K562 (cell line): ENCODE results near the gene MOB1A. TPM values are rescaled to one million over a fixed set of nuclear protein-coding genes. Genes with fewer than 3 reads are reported as not detected.
A peak's percentile ranks its signal among the peaks of the same experiment; 100 is the strongest.

Experiments used
- ATAC-seq: fragments of 200-7000 bp; cut with Tn5 transposase; 3 replicates; pipeline ENCODE4 v1.9.1; 2020; ENCODE audit warnings: moderate library complexity
- BruUV-seq: library from RNA; stranded (reverse); fragments of 400-500 nt; replicated peaks from 2 replicates; lab custom pipeline; 2021; lab: Mats Ljungman, UMichigan
- CTCF ChIA-PET: fragments of 300-600 bp; formaldehyde crosslinking; extraction: SDS; loops from one replicate; lab custom pipeline; 2021; ENCODE audit warnings: low intra/inter-chr PET ratio; lab: Yijun Ruan, JAX
- POLR2A ChIA-PET: fragments of 300-600, 350-650 bp; sonication (Branson Sonifier 250); formaldehyde crosslinking; extraction: SDS; loops from one replicate; lab custom pipeline; 2021; ENCODE audit warnings: antibody characterized with exemption, inconsistent platforms; lab: Yijun Ruan, JAX
- DNase-seq, 4 experiments: peaks; one replicate each; pipeline versions ENCODE4 v3.0.0 to v3.0.0-alpha.2; 2011 to 2018; ENCODE audit warnings: low spot score in 3 of 4, mixed read lengths in 3 of 4; ENCODE audit errors: extremely low read depth in 1 of 4
- FAIRE-seq: peaks from 2 replicates; lab custom pipeline; 2011; peaks lifted over from hg19 to GRCh38; lab: Jason Lieb, UNC
- H2AFZ ChIP-seq: 2 replicates; pipeline ENCODE4 v1.6.0; 2011; ENCODE audit warnings: low read depth, low read length, control low read depth, inconsistent platforms
- H3K27ac ChIP-seq: fragments of 200-600 bp; 3 replicates; pipeline ENCODE4 v1.8.0; 2011; ENCODE audit warnings: low read depth, mild to moderate bottlenecking, control low read depth, inconsistent platforms, low read length, moderate library complexity, mixed read lengths; ENCODE audit errors: extremely low read depth
- H3K27me3 ChIP-seq, 2 experiments: fragments of 300-600 bp in 1 of 2; 2 replicates in 1 of 2; 3 replicates in 1 of 2; pipeline versions ENCODE4 v1.6.0 to v1.8.0; 2011; ENCODE audit warnings: inconsistent platforms in 2 of 2, low read length in 2 of 2, mild to moderate bottlenecking in 1 of 2, mixed read lengths in 1 of 2, moderate library complexity in 1 of 2; ENCODE audit not compliant: control insufficient read depth in 2 of 2, insufficient read depth in 2 of 2
- H3K36me3 ChIP-seq: fragments of 300-600 bp; 3 replicates; pipeline ENCODE4 v1.8.0; 2011; ENCODE audit warnings: mild to moderate bottlenecking, low read length, inconsistent platforms; ENCODE audit not compliant: control insufficient read depth, insufficient read depth
- H3K4me1 ChIP-seq, 2 experiments: fragments of 200-600 bp in 1 of 2; replicated peaks in 1 of 2; 2 replicates in 1 of 2; 3 replicates in 1 of 2; pipeline versions ENCODE4 v1.5.1 to v1.8.0; 2011; ENCODE audit warnings: inconsistent platforms in 2 of 2, low read length in 2 of 2, mild to moderate bottlenecking in 1 of 2, mixed read lengths in 1 of 2, moderate library complexity in 1 of 2; ENCODE audit not compliant: control insufficient read depth in 2 of 2, insufficient read depth in 2 of 2
- H3K4me2 ChIP-seq: 2 replicates; pipeline ENCODE4 v1.6.1; 2011; ENCODE audit warnings: low read length, control low read depth, inconsistent platforms, mixed read lengths; ENCODE audit not compliant: insufficient read depth
- H3K4me3 ChIP-seq: fragments of 200-600 bp; sonication (generic), shearing (Covaris generic); 2 replicates; pipeline ENCODE4 v1.5.1; 2016; ENCODE audit warnings: control low read depth, inconsistent platforms
- H3K79me2 ChIP-seq: fragments of 200-600 bp; 3 replicates; pipeline ENCODE4 v1.8.0; 2011; ENCODE audit warnings: low read length, inconsistent platforms; ENCODE audit not compliant: control insufficient read depth, insufficient read depth
- H3K9ac ChIP-seq, 2 experiments: 2 replicates each; pipeline versions ENCODE4 v1.6.0 to v1.6.1; 2011; ENCODE audit warnings: low read depth in 2 of 2, low read length in 2 of 2, control low read depth in 1 of 2, inconsistent platforms in 1 of 2, mild to moderate bottlenecking in 1 of 2, mixed read lengths in 1 of 2; ENCODE audit not compliant: insufficient read depth in 1 of 2
- H3K9me1 ChIP-seq: one replicate; pipeline ENCODE4 v1.6.0; 2011; ENCODE audit warnings: inconsistent platforms, mild to moderate bottlenecking, low read length, moderate library complexity; ENCODE audit not compliant: control insufficient read depth, insufficient read depth
- H3K9me3 ChIP-seq: replicated peaks from 2 replicates; pipeline ENCODE4 v1.5.1; 2011; ENCODE audit warnings: low read depth, low read length, inconsistent platforms; ENCODE audit not compliant: control insufficient read depth, insufficient read depth
- H4K20me1 ChIP-seq: replicated peaks from 2 replicates; pipeline ENCODE4 v1.6.1; 2011; ENCODE audit warnings: low read length, inconsistent platforms, mixed read lengths; ENCODE audit not compliant: control insufficient read depth, insufficient read depth
- BCOR ChIP-seq: fragments of 450-650 bp; IDR thresholded peaks from 2 replicates; pipeline ENCODE4 v1.6.1; 2016
- CBFA2T2 ChIP-seq: fragments of 450-650 bp; conservative IDR thresholded peaks from 2 replicates; pipeline ENCODE4 v1.6.1; 2017; ENCODE audit warnings: mild to moderate bottlenecking
- CEBPG ChIP-seq, 3 experiments: fragments of 200-800 bp in 1 of 3; sonication (Bioruptor generic) in 1 of 3; sonication (generic) in 1 of 3; formaldehyde crosslinking in 1 of 3; IDR thresholded peaks in 2 of 3; conservative IDR thresholded peaks in 1 of 3; 2 replicates each; pipeline versions ENCODE4 v1.6.1 to v1.8.0; 2016 to 2022; ENCODE audit warnings: missing compliant biosample characterization in 2 of 3, missing genetic modification characterization in 2 of 3, mild to moderate bottlenecking in 1 of 3, missing genetic modification reagents in 1 of 3
- HDAC1 ChIP-seq, 2 experiments: fragments of 450-650 bp; IDR thresholded peaks; 2 replicates each; pipeline ENCODE4 v1.6.1; 2016 to 2017; ENCODE audit warnings: inconsistent platforms in 1 of 2, mild to moderate bottlenecking in 1 of 2, moderate library complexity in 1 of 2
- KDM5B ChIP-seq: fragments of 200-600 bp; sonication (generic); IDR thresholded peaks from 2 replicates; pipeline ENCODE4 v1.6.1; 2012; ENCODE audit warnings: low read depth, mild to moderate bottlenecking, moderate library complexity, low read length, control low read depth, inconsistent platforms; ENCODE audit not compliant: insufficient replicate concordance
- LARP7 ChIP-seq: fragments of 450-650 bp; IDR thresholded peaks from 2 replicates; pipeline ENCODE4 v1.6.1; 2016
- MECOM ChIP-seq: fragments of 250-450 bp; sonication (Bioruptor Pico); IDR thresholded peaks from 2 replicates; pipeline ENCODE4 v1.8.0; 2022; ENCODE audit warnings: inconsistent platforms
- NONO ChIP-seq, 2 experiments: fragments of 200-400 bp in 1 of 2; fragments of 450-650 bp in 1 of 2; formaldehyde crosslinking in 1 of 2; IDR thresholded peaks; 2 replicates each; pipeline ENCODE4 v1.6.1; 2017; ENCODE audit warnings: low read depth in 2 of 2, mild to moderate bottlenecking in 2 of 2, moderate library complexity in 2 of 2, low read length in 1 of 2
- PHF20 ChIP-seq: fragments of 450-650 bp; IDR thresholded peaks from 2 replicates; pipeline ENCODE4 v1.6.1; 2018; ENCODE audit not compliant: partially characterized antibody
- RBM39 ChIP-seq: fragments of 200-400 bp; formaldehyde crosslinking; optimal IDR thresholded peaks from 2 replicates; pipeline ENCODE3; 2018; ENCODE audit warnings: low read depth, low read length
- ZNF134 ChIP-seq: fragments of 250-450 bp; sonication (Bioruptor Pico); conservative IDR thresholded peaks from 2 replicates; pipeline ENCODE4 v1.4.0; 2020
- ZNF197 ChIP-seq: fragments of 200-800 bp; sonication (Bioruptor generic); IDR thresholded peaks from 2 replicates; pipeline ENCODE4 v1.6.1; 2016; ENCODE audit warnings: low read depth, missing genetic modification characterization, missing compliant biosample characterization
- ZNF717 ChIP-seq: fragments of 250-450 bp; sonication (Bioruptor Pico); IDR thresholded peaks from 2 replicates; pipeline ENCODE4 v1.5.0; 2021
- WGBS: fragments of 100-300 bp; shearing (Covaris generic); methylation state at CpG from one replicate; pipeline ENCODE4 v1.1.6; 2016; ENCODE audit warnings: low coverage, mixed read lengths; ENCODE audit not compliant: insufficient coverage; ENCODE audit errors: missing lambda C conversion rate; 5-methylcytosine and 5-hydroxymethylcytosine counted together
- in situ Hi-C: fragments of 300-500 bp; cut with MboI; formaldehyde crosslinking; loops from 4 replicates; pipeline ENCODE4 v1.15.0; 2018; ENCODE audit warnings: inconsistent platforms, mixed read lengths
- intact Hi-C: fragments of 100-400 bp; cut with micrococcal nuclease; formaldehyde crosslinking; loops from 2 replicates; pipeline ENCODE4 v1.14.2; 2022
- polyA plus RNA-seq, 8 experiments: library from polyadenylated mRNA; depleted of rRNA in 4 of 8; stranded (reverse) in 5 of 8; unstranded in 3 of 8; fragments of >200 nt; fragmentation: Nextera tagmentation in 2 of 8; fragmentation: Illumina TruSeq in 1 of 8; extraction: Ambion mirVana in 2 of 8; extraction: Trizol in 1 of 8; gene quantifications; 2 replicates each; pipeline versions ENCODE4 v1.2.1 to v1.2.3, GENCODE V29; 2011 to 2014; ENCODE audit warnings: inconsistent platforms in 1 of 8, missing spikeins in 1 of 8
- total RNA-seq, 7 experiments: library from RNA; depleted of rRNA in 6 of 7; stranded (reverse); fragments of >200 nt in 6 of 7; fragmentation: Illumina TruSeq in 2 of 7; extraction: Trizol in 2 of 7; gene quantifications; 2 replicates each; pipeline versions ENCODE4 v1.2.1 to v1.2.3, GENCODE V29; 2011 to 2021; ENCODE audit warnings: low replicate concordance in 1 of 7
- TF ChIP-seq, protein P1 (sequence below): fragments of 450-650 bp; formaldehyde crosslinking; IDR thresholded peaks from 2 replicates; pipeline ENCODE4 v1.4.0; 2020; ENCODE audit warnings: mild to moderate bottlenecking, moderate library complexity
- TF ChIP-seq, protein P2 (sequence below), 3 experiments: fragments of 200-800 bp in 1 of 3; fragments of 250-450 bp in 1 of 3; fragments of 450-650 bp in 1 of 3; sonication (Bioruptor Pico) in 1 of 3; sonication (Bioruptor generic) in 1 of 3; formaldehyde crosslinking in 1 of 3; IDR thresholded peaks; 2 replicates each; pipeline versions ENCODE4 v1.6.1 to v1.8.0; 2016 to 2022; ENCODE audit warnings: mild to moderate bottlenecking in 2 of 3, missing genetic modification characterization in 2 of 3, missing compliant biosample characterization in 1 of 3, moderate library complexity in 1 of 3
- TF ChIP-seq, protein P3 (sequence below): IDR thresholded peaks from 2 replicates; pipeline ENCODE4 v1.6.1; 2011; ENCODE audit not compliant: insufficient read length; ENCODE audit errors: extremely low read depth

The MOB1A gene
- total and polyA plus RNA-seq, 9 of the 15 experiments (the other 6 are each of a cell fraction or from before 2014, with no cell fraction given): 24.8 to 100 (median 60.2) TPM

DNA sequence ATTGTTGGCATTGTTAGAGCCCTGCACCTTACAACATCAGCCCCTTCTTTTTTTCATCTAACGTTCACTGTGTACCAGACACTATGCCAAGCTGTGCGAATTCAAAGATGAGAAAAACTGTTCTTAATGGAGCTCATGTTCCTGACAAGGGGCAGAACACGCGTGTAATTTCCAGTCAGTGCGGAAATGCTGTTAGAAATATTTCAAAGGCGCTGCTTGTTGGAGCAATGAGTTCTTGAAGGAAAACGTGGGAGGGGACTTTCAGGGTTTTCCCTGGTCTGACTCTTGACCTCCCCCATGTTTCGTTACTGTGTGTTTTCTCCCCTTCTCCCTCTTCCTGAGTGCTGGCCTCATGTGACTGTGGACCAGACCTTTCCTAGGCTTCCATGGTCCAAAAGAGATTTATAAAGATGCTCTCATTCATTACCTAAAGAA lies 21.2 kb upstream of the MOB1A start:
- TSS peak; percentile 46 for BruUV-seq
- WGBS: under 1% methylated on average over 8 of the region's 8 CpGs
- peaks cover 49% of the 10 kb centered on the region for H3K36me3 ChIP-seq
- intact Hi-C loops (loop anchor here (2.0 kb wide), 1 partner anchor 51 kb away; no protein-coding TSS in a partner anchor), in situ Hi-C loops (no loop called here)
- DNase-seq (peak in 1 of 4 experiments; percentile 50), ATAC-seq (0 out of 3 replicates have a peak, but pooled peaks have one; percentile 1), FAIRE-seq (no peak)
- peaks cover 71% of the 10 kb centered on the region for H3K79me2 ChIP-seq
- POLR2A ChIA-PET: interaction anchor here (0.6 to 5.8 kb wide), 13 partner anchors 8 to 371 kb away, joined by 3 to 98 read pairs (median 8); partner anchors contain the start of genes BOLA3, MOB1A and STAMBP
- H4K20me1 ChIP-seq: peaks cover 23% of the 10 kb centered on the region
- peak overlapping the region; percentile 100 for H3K27ac ChIP-seq
- CTCF ChIA-PET: no interaction called here
- H3K4me1 ChIP-seq: peaks cover 21 to 38% of the 10 kb centered on the region in 2 experiments
- H3K9me1 ChIP-seq: peaks cover 3% of the 10 kb centered on the region
- H3K9me3 ChIP-seq: no peaks in the 10 kb centered on the region
- no peaks in the 10 kb centered on the region for H3K27me3 ChIP-seq
- peak overlapping the region; percentile 72 for H3K4me3 ChIP-seq
- H3K9ac ChIP-seq: peak overlapping the region; percentile 93 to 99
- H3K4me2 ChIP-seq: peak overlapping the region; percentile 96
- no peak overlapping the region for H2AFZ ChIP-seq
- TF ChIP-seq MECOM (CRISPR knock-in tag) (no peak), KDM5B (peak; percentile 35), ZNF197 (CRISPR knock-in tag) (no peak), PHF20 (no peak), ZNF717 (no peak), ZNF134 (CRISPR knock-in tag) (no peak), HDAC1 (IDR thresholded peaks at IDR 0.05) (0 out of 4 replicates have a peak, but pooled peaks of 1 of the 2 experiments have one; percentile 12), CEBPG (CRISPR knock-in tag; IDR thresholded peaks at IDR 0.05) (no peak), CEBPG (tag; conservative IDR thresholded peaks at IDR 0.05 in 1 of 2, IDR thresholded peaks at IDR 0.05 in 1 of 2) (no peak), RBM39 (no peak), BCOR (no peak), CBFA2T2 (no peak), NONO (IDR thresholded peaks at IDR 0.05; ENCODE audit: low read depth in 2 of 2, low read length in 1 of 2) (0 out of 4 replicates have a peak, but pooled peaks of 1 of the 2 experiments have one; percentile 38), LARP7 (0 out of 2 replicates have a peak, but pooled peaks have one; percentile 2)
- TF ChIP-seq, protein P1, sequence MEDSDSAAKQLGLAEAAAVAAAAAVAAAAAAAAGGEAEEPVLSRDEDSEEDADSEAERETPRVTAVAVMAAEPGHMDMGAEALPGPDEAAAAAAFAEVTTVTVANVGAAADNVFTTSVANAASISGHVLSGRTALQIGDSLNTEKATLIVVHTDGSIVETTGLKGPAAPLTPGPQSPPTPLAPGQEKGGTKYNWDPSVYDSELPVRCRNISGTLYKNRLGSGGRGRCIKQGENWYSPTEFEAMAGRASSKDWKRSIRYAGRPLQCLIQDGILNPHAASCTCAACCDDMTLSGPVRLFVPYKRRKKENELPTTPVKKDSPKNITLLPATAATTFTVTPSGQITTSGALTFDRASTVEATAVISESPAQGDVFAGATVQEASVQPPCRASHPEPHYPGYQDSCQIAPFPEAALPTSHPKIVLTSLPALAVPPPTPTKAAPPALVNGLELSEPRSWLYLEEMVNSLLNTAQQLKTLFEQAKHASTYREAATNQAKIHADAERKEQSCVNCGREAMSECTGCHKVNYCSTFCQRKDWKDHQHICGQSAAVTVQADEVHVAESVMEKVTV: no peak
- TF ChIP-seq, protein P2, sequence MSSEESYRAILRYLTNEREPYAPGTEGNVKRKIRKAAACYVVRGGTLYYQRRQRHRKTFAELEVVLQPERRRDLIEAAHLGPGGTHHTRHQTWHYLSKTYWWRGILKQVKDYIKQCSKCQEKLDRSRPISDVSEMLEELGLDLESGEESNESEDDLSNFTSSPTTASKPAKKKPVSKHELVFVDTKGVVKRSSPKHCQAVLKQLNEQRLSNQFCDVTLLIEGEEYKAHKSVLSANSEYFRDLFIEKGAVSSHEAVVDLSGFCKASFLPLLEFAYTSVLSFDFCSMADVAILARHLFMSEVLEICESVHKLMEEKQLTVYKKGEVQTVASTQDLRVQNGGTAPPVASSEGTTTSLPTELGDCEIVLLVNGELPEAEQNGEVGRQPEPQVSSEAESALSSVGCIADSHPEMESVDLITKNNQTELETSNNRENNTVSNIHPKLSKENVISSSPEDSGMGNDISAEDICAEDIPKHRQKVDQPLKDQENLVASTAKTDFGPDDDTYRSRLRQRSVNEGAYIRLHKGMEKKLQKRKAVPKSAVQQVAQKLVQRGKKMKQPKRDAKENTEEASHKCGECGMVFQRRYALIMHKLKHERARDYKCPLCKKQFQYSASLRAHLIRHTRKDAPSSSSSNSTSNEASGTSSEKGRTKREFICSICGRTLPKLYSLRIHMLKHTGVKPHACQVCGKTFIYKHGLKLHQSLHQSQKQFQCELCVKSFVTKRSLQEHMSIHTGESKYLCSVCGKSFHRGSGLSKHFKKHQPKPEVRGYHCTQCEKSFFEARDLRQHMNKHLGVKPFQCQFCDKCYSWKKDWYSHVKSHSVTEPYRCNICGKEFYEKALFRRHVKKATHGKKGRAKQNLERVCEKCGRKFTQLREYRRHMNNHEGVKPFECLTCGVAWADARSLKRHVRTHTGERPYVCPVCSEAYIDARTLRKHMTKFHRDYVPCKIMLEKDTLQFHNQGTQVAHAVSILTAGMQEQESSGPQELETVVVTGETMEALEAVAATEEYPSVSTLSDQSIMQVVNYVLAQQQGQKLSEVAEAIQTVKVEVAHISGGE (CRISPR knock-in tag; IDR thresholded peaks at IDR 0.05): 0 out of 6 replicates have a peak, but pooled peaks of 1 of the 3 experiments have one; percentile 5
- TF ChIP-seq, protein P3, sequence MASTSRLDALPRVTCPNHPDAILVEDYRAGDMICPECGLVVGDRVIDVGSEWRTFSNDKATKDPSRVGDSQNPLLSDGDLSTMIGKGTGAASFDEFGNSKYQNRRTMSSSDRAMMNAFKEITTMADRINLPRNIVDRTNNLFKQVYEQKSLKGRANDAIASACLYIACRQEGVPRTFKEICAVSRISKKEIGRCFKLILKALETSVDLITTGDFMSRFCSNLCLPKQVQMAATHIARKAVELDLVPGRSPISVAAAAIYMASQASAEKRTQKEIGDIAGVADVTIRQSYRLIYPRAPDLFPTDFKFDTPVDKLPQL: no peak
